RWPE1 (cell line): ENCODE measurements around the gene PPTC7.
"Not testable (repeated sequence)": the region's sequence is repeated elsewhere in the genome, so short reads cannot be mapped to it uniquely, and the experiment has no call there.

Experiments
- CTCF ChIA-PET: fragments of 350-600 bp; sonication (Branson Sonifier 250); formaldehyde crosslinking; extraction: SDS; loops from one replicate; lab custom pipeline; 2021; lab: Yijun Ruan, JAX
- POLR2A ChIA-PET: fragments of 400-600 bp; formaldehyde crosslinking; extraction: SDS; loops from one replicate; lab custom pipeline; 2020; ENCODE audit warnings: antibody characterized with exemption; ENCODE audit not compliant: low non-redundant PET; lab: Yijun Ruan, JAX
- DNase-seq: peaks from one replicate; pipeline ENCODE4 v3.0.0; 2012; ENCODE audit warnings: low spot score
- H3K27ac ChIP-seq: fragments of 450-650 bp; 2 replicates; pipeline ENCODE4 v1.5.1; 2017
- TF ChIP-seq, protein P1 (sequence below): fragments of 450-650 bp; conservative IDR thresholded peaks from 2 replicates; pipeline ENCODE4 v1.5.1; 2017; ENCODE audit warnings: low read depth, mild to moderate bottlenecking

PPTC7 gene

DNA sequence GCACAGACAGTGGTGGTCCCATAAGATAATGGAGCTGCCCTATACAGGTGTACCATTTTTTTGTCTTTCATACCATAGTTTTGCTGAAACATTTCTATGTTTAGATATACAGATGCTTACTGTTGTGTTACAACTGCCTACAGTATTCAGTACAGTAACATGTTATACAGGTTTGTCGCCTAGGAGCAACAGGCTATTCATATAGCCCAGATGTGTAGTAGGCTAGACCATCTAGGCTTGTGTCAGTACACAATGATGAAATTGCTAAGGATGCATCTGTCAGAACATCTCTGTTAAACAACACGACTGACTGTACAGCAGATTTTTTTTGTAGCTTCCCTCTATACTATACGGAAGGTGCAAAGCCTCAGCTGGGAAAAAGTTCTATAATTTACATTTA lies 50.5 kb downstream of the PPTC7 start:
- peak overlapping the region; percentile 84 for H3K27ac ChIP-seq
- ChIA-PET POLR2A (no interaction called here), CTCF (no interaction called here)
- DNase-seq = no peak
- TF ChIP-seq, protein P1, sequence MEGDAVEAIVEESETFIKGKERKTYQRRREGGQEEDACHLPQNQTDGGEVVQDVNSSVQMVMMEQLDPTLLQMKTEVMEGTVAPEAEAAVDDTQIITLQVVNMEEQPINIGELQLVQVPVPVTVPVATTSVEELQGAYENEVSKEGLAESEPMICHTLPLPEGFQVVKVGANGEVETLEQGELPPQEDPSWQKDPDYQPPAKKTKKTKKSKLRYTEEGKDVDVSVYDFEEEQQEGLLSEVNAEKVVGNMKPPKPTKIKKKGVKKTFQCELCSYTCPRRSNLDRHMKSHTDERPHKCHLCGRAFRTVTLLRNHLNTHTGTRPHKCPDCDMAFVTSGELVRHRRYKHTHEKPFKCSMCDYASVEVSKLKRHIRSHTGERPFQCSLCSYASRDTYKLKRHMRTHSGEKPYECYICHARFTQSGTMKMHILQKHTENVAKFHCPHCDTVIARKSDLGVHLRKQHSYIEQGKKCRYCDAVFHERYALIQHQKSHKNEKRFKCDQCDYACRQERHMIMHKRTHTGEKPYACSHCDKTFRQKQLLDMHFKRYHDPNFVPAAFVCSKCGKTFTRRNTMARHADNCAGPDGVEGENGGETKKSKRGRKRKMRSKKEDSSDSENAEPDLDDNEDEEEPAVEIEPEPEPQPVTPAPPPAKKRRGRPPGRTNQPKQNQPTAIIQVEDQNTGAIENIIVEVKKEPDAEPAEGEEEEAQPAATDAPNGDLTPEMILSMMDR = no peak

DNA sequence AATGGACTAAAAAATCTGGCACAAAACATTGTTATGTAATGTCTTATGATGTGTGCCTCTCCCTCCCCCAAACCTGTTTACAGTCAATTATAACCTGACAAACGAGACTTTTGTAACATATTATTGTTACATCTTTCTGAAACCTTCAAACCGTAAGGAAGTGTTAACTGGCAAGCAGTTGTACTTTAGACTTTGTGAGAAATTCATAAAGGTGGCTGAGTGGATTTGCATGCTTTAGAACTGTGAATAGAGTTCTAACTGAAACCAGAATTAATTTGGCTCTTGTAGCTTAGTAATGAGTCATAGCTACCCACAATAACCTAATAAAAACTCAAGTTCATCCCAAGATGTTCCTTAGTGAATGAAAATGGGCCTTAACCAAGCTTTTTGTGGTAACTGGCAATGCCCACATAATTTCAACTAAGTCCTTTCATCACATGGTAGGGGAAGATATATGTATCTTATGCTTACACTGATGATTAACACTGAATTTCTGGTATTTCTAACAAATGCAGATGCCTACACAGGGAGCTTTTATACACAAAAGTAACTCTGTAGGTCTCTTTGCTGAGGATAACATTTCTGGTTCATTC lies 51.3 kb downstream of the PPTC7 start:
- H3K27ac ChIP-seq = peak overlapping the region; percentile 84
- TF ChIP-seq, protein P1 = no peak
- POLR2A ChIA-PET = no interaction called here
- DNase-seq = no peak
- CTCF ChIA-PET = interaction anchor here (1.0 kb wide), 1 partner anchor 18 kb away, joined by 3 read pairs; no protein-coding TSS in a partner anchor

DNA sequence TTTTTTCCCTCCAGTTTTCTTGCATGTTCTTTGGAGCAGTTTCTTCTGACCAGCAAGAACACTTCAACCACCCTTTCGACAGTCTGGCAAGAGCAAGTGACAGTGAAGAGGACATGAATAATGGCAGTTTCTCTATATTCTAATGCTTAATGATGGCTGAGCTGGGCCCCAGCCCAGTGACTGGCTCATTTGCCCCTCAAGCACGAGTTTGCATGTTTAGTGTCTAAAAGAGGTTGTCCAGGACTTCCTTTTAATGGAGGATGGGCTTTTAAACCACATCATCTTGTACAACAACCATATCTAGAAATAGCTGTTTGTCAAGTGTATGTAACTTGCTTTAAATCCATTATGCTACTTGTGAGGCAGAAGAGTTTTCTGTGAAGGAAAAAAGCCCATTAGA lies 52.6 kb downstream of the PPTC7 start:
- DNase-seq = no peak
- TF ChIP-seq, protein P1 = no peak
- ChIA-PET CTCF (no interaction called here), POLR2A (no interaction called here)
- H3K27ac ChIP-seq = no peak overlapping the region

DNA sequence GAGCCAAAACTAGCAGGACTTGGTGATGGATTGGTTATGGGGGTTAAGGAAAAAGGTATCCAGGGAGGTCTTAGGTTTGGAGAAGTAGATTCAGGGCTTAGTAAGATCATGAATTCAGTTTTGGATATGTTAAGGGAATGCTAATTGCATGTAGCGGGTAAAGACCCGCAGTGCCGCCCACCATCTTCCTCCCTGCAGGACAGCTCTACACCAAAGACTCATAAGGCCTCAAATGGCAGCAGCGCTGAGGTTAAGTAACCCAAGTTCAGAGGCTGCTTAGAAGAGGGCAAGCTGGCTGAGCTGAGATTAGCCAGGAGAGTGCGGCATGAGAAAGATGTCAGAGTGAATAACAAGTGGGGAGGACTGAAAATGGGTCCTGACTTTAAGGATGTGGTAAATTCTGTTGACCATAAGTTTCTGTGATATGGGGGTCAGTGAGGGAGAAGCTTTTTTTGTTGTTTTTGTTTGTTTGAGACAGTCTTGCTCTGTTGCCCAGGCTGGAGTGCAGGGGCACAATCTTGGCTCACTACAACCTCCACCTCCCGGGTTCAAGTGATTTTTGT lies 54.8 kb downstream of the PPTC7 start:
- CTCF ChIA-PET = interaction anchor here (0.6 kb wide), 1 partner anchor 10 kb away, joined by 5 read pairs; no protein-coding TSS in a partner anchor
- TF ChIP-seq, protein P1 = no peak
- H3K27ac ChIP-seq = no peak overlapping the region
- DNase-seq = no peak
- POLR2A ChIA-PET = no interaction called here

DNA sequence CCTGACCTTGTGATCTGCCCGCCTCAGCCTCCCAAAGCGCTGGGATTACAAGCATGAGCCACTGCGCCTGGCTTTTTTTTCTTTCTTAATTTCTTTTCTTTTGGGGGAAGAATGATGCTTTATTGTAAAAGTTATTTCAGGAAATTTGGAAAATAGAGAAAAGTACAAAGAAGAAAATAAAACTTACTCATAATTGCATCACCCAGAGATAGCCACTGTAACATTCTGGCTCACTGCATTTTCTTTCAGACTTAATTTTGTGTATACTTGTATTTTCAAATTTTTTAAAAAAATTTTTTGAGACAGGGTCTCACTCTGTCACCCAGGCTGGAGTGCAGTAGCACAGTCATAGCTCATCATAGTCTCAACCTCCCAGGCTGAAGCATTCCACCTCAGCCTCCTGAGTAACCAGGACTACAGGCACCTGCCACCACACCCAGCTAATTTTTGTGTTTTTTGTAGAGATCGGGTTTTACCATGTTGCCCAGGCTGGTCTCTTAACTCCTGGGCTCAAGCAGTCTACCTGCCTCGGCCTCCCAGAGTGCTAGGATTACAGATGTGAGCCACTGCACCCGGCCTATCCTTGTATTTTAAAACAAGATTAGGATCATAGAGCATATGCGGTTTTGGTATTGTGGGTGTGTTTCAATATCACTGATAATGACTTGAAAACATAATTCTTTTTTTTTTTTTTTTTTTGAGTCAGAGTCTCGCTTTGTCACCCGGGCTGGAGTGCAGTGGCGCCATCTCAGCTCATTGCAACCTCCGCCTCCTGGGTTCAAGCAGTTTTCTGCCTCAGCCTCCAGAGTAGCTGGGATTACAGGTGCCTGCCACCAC lies 62.0 kb downstream of the PPTC7 start:
- POLR2A ChIA-PET, DNase-seq, CTCF ChIA-PET: not testable (repeated sequence)
- H3K27ac ChIP-seq = peak overlapping the region; percentile 28; the same call in 1 of the 2 replicates

DNA sequence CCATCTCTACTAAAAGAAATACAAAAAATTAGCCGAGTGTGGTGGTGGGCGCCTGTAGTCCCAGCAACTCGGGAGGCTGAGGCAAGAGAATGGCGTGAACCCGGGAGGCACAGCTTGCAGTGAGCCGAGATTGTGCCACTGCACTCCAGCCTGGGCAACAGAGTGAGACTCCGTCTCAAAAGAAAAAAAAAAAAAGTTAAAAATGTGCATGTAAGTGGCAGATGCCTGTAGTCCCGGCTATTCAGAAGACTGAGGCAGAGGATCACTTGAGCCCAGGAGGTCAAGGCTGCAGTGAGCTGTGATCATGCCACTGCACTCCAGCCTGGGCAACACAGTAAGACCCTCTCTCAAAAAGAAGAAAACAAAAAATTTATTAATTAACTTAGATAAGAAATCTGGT lies 65.1 kb downstream of the PPTC7 start:
- H3K27ac ChIP-seq, POLR2A ChIA-PET, DNase-seq: not testable (repeated sequence)
- CTCF ChIA-PET = interaction anchor here (0.6 kb wide), 1 partner anchor 11 kb away, joined by 5 read pairs; no protein-coding TSS in a partner anchor

DNA sequence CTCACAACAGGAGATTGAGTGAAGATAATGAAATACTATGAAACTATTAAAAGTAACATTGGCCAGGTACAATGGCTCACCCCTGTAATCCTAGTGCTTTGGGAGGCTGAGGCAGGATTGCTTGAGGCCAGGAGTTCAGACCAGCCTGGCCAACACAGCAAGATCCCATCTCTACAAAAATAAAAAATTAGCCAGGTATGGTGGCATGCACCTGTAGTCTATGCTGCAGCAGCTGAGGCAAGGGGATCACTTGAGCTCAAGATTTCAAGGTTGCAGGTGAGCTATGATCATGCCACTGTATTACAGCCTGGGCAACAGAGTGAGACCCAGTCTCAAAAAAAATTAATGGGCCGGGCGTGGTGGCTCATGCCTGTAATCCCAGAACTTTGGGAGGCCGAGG lies 66.1 kb downstream of the PPTC7 start:
- CTCF ChIA-PET = no interaction called here
- H3K27ac ChIP-seq = no peak overlapping the region
- POLR2A ChIA-PET = no interaction called here
- TF ChIP-seq, protein P1 = no peak
- DNase-seq = no peak
